Right cardiac atrium (tissue), 5 donors: ENCODE measurements around the gene NHLRC1. TPM values are rescaled to one million over a fixed set of nuclear protein-coding genes. Genes with fewer than 3 reads are reported as not detected.
"Not testable (repeated sequence)": the region's sequence is repeated elsewhere in the genome, so short reads cannot be mapped to it uniquely, and the experiment has no call there.

Source experiments
- ATAC-seq, 2 donors: fragments of 200-7000 bp; cut with Tn5 transposase; one replicate each; pipeline versions ENCODE4 v1.8.0 to v1.9.1; 2020; ENCODE audit warnings: moderate library complexity in 2 of 2, mild to moderate bottlenecking in 1 of 2
- DNase-seq, 3 donors: peaks; one replicate each; pipeline ENCODE4 v3.0.0-alpha.2; 2020
- H3K27ac ChIP-seq: one replicate; pipeline ENCODE4 v1.5.1; 2013; ENCODE audit warnings: mild to moderate bottlenecking, low read length, control low read depth, moderate library complexity
- H3K27me3 ChIP-seq: one replicate; pipeline ENCODE4 v1.6.1; 2013; ENCODE audit not compliant: control insufficient read depth, insufficient read depth
- H3K4me1 ChIP-seq: one replicate; pipeline ENCODE4 v1.6.1; 2013; ENCODE audit warnings: low read length; ENCODE audit not compliant: control insufficient read depth, insufficient read depth
- H3K4me3 ChIP-seq: one replicate; pipeline ENCODE4 v1.5.1; 2013; ENCODE audit warnings: low read length, control low read depth
- H3K9me3 ChIP-seq: one replicate; pipeline ENCODE4 v1.6.1; 2013; ENCODE audit warnings: low read length; ENCODE audit not compliant: control insufficient read depth
- WGBS: extraction: QIAGEN DNeasy Blood & Tissue Kit; methylation state at CpG from one replicate; pipeline ENCODE4 v1.1.7; 2013; 5-methylcytosine and 5-hydroxymethylcytosine counted together
- intact Hi-C, 4 donors: fragments of 100-400 bp; cut with DNase I; formaldehyde crosslinking; loops; one replicate each; pipeline versions ENCODE4 v1.11.0 to v1.14.0; 2022 to 2023
- polyA plus RNA-seq: library from polyadenylated mRNA; stranded (reverse); fragments of 200-250 nt; gene quantifications from one replicate; pipeline ENCODE4 v1.2.3, GENCODE V29; 2013
- total RNA-seq, 4 donors: library from RNA; stranded (reverse); fragmentation: NEBNext Ultra II Directional; extraction: Animal tissue kit (Norgen Biotek cat#: 25700); gene quantifications; one replicate each; pipeline ENCODE4 v1.2.1, GENCODE V29; 2021
- donor health status: healthy with polysubstance abuse.
- donor health status: DM: no; HTN: yes; CAD: no.
- donor health status: DM: no; HTN: no; CAD: no.
- donor health status: DM: no; HTN: yes; CAD: no; lungs with severe emphysema.
- donor health status: DM: yes; HTN: yes; CAD: no.

The NHLRC1 gene
- total and polyA plus RNA-seq, 5 donors = 1.3 to 3.7 (median 2.2) TPM

DNA sequence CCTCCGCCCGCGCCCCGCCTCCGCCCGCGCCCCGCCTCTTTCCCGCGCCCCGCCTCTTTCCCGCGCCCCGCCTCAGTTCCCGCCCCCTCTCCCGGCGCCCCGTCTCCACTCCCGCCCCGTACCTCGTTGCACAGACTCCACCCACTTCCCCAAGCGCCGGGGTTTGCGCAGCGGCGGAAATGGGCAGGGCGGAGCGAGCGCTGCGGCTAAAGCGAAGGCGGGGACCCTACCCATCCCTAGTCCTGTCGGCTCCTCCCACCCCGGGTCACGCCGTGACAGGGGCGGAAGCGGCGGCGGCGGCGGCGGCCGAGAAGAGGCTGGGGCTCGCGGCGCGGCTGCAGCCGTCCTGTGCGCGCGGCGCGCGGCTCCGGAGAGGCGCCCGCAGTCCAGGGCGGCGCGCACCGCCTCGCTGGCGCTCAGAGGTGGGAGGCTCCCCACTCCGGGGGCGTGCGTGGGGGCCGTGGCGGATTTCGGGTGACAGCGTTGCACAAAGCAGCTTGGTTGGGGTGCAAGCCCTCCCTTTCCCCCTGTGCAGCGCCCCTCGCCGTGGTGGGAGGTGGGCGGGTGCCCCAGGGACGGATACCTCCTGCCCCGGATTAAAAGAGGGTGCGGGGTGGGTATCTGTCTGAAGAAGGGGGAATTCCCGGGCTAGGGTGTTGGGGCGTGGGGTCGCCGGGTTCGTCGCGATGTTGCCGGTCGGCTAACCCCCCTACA lies 32.8 kb upstream of the NHLRC1 start, which contains the start of gene KDM1B:
KDM1B (plus strand) TSS at position 273 of the 714 bp plus-strand sequence. CDS start 4,474 bp downstream, outside the sequence.
- H3K4me3 ChIP-seq = peak within 1 kb of the TSS; percentile 92
- H3K9me3 ChIP-seq = no peaks in the 10 kb centered on the region
- ATAC-seq (peak; percentile 99), DNase-seq (peak; percentile 99 to 100 (median 99))
- H3K4me1 ChIP-seq = peaks cover 3% of the 10 kb centered on the region
- intact Hi-C loops = no loop called here
- WGBS = under 1% methylated on average over 87 of the region's 87 CpGs
- H3K27me3 ChIP-seq = no peaks in the 10 kb centered on the region
- H3K27ac ChIP-seq = peak within 1 kb of the TSS; percentile 85

DNA sequence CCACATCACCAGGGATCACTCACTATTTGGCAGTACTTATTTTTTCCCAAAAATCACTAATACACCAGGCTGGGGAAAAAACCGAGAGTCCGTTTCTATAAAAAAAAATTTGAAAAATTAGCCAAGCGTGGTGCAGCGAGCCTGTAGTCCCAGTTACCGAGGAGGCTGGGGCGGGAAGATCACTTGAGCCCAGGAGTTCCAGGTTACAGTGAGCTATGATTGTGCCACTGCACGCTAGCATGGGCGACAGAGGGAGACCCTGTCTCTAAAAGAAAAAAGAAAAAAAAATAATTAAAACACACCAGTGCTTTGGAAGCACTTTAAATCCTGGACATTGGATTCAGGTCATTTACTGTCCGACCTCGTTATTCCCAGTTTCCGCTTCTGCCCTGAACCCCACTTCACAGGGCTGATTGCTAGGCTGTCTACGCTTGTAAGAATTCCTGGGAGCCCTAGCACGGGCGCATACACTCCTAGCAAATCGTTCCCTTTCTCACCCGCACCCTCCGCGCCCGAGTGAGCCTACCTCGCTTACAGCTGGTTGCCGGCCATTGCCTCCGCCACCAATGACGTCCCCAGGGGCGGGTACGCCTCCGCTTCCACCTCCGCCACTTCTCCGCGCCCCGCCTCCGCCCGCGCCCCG lies 32.2 kb upstream of the NHLRC1 start, which contains the start of gene TPMT:
TPMT (minus strand) TSS at position 571 of the 643 bp plus-strand sequence. CDS start 5,950 bp downstream, outside the sequence.
- WGBS = under 1% methylated on average over 34 of the region's 34 CpGs
- Histone ChIP-seq H3K27ac (peak within 1 kb of the TSS; percentile 85), H3K4me3 (peak within 1 kb of the TSS; percentile 92), H3K27me3 (no peaks in the 10 kb centered on the region), H3K9me3 (no peaks in the 10 kb centered on the region), H3K4me1 (peaks cover 3% of the 10 kb centered on the region)
- intact Hi-C loops = no loop called here
- DNase-seq (peak in 2 of 3 donors; percentile 23 to 66), ATAC-seq (peak in 1 of 2 donors; percentile 16)

GRCh38 chr6:18153311-18153703 lies 30.8 kb upstream of the NHLRC1 start:
- Histone ChIP-seq H3K9me3 (no peaks in the 10 kb centered on the region), H3K27me3 (no peaks in the 10 kb centered on the region), H3K4me3 (no peak overlapping the region), H3K4me1 (peaks cover 3% of the 10 kb centered on the region), H3K27ac (no peak overlapping the region)
- no peak for ATAC-seq
- DNase-seq = no peak
- intact Hi-C loops = no loop called here

DNA sequence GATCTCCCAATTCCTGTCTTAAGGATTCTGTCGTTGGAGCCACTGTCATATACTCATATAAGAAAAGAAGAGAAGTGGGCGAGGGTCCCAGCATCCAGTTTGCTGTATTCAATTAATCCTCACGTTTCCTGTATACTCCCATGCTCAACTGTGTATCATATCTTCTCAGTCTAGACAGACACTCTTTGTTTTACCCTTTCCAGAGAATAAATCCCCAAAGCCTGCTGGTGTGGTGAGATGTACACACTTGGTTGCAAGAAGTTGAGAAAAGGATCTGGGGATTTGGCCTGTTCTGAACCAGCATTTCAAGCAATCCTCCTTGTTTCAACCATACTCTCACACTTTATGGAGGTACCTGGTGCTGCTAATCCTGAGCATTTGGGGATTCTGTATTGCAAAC lies 29.3 kb upstream of the NHLRC1 start:
- H3K27me3 ChIP-seq = no peaks in the 10 kb centered on the region
- no peaks in the 10 kb centered on the region for H3K9me3 ChIP-seq
- intact Hi-C loops = no loop called here
- ATAC-seq (no peak), DNase-seq (no peak)
- H3K4me1 ChIP-seq = peaks cover 3% of the 10 kb centered on the region
- H3K4me3 ChIP-seq = no peak overlapping the region
- H3K27ac ChIP-seq = no peak overlapping the region
- WGBS = 74% methylated on average over 3 of the region's 3 CpGs

- H3K4me1 ChIP-seq, intact Hi-C loops, H3K4me3 ChIP-seq, H3K9me3 ChIP-seq, DNase-seq, H3K27me3 ChIP-seq, H3K27ac ChIP-seq, ATAC-seq: not testable (repeated sequence)
- 97% methylated on average over 3 of the region's 3 CpGs for WGBS
Observed at GRCh38 chr6:18151391-18151790, 28.9 kb upstream of the NHLRC1 start.

GRCh38 chr6:18148304-18149025 lies 26.0 kb upstream of the NHLRC1 start:
- Histone ChIP-seq H3K4me3 (no peak overlapping the region), H3K27me3 (no peaks in the 10 kb centered on the region), H3K27ac (no peak overlapping the region), H3K9me3 (no peaks in the 10 kb centered on the region), H3K4me1 (no peaks in the 10 kb centered on the region)
- no peak for ATAC-seq
- WGBS = 92% methylated on average over 5 of the region's 5 CpGs
- intact Hi-C loops = no loop called here
- no peak for DNase-seq

DNA sequence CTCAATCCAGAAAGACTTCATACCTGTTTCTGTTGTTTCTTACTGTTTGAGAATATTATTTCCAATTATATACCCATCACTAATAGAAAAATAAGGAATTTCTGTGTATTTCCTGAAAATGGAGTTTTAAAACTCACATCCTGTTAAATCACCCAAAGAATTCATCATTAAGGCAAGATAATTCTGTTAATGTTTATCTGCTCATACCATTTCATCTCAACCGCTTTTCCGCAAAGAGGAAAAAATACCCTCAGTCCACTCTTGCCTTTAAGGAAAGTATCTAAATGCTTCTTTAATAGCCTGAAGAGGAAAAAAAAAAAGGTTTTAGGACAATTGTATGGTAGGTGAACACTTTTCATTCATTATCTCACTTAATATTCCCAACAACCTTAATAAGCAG lies 25.1 kb upstream of the NHLRC1 start:
- no peaks in the 10 kb centered on the region for H3K27me3 ChIP-seq
- ATAC-seq (no peak), DNase-seq (no peak)
- no peak overlapping the region for H3K4me3 ChIP-seq
- no peaks in the 10 kb centered on the region for H3K4me1 ChIP-seq
- intact Hi-C loops = no loop called here
- WGBS = over 99% methylated on average over 2 of the region's 2 CpGs
- no peaks in the 10 kb centered on the region for H3K9me3 ChIP-seq
- no peak overlapping the region for H3K27ac ChIP-seq

DNA sequence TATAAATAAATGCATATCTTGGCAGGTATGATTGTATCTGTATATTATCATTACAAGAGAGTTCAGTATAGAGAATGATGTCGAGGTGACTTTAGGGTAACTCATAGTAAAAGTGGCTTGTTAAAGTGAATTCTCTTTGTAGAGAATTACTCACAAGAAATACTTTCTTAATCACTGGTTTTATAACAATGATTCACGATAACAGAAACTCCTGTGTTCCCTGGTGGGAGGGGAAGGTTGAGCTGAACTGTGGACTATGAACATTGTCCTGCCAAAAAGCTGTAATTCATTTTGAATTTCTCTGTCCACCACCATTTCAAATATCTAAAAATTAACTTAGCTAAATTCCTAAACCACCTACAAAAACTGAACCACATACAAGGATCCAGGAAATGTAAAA lies 24.7 kb upstream of the NHLRC1 start:
- H3K4me3 ChIP-seq = no peak overlapping the region
- no peak overlapping the region for H3K27ac ChIP-seq
- no peaks in the 10 kb centered on the region for H3K27me3 ChIP-seq
- H3K4me1 ChIP-seq = no peaks in the 10 kb centered on the region
- intact Hi-C loops = no loop called here
- DNase-seq (no peak), ATAC-seq (no peak)
- H3K9me3 ChIP-seq = no peaks in the 10 kb centered on the region
- 91% methylated on average over 2 of the region's 2 CpGs for WGBS

DNA sequence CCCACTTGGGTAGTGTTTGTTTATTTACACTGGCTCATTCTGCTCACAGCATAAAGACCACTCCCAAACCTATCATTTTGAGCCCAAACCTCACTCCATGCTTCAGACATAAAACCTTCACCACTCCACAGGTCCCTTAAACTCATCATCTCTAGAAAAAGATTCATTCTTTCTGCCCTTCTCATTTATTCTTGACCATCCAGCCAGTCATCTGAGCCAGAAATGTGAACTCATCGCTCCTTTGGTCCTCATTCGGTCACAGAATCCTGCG lies 20.0 kb upstream of the NHLRC1 start:
- DNase-seq (no peak), ATAC-seq (no peak)
- intact Hi-C loops = no loop called here
- no peaks in the 10 kb centered on the region for H3K9me3 ChIP-seq
- no peak overlapping the region for H3K4me3 ChIP-seq
- H3K27ac ChIP-seq = no peak overlapping the region
- H3K27me3 ChIP-seq = no peaks in the 10 kb centered on the region
- H3K4me1 ChIP-seq = no peaks in the 10 kb centered on the region
- 94% methylated on average over 3 of the region's 3 CpGs for WGBS

DNA sequence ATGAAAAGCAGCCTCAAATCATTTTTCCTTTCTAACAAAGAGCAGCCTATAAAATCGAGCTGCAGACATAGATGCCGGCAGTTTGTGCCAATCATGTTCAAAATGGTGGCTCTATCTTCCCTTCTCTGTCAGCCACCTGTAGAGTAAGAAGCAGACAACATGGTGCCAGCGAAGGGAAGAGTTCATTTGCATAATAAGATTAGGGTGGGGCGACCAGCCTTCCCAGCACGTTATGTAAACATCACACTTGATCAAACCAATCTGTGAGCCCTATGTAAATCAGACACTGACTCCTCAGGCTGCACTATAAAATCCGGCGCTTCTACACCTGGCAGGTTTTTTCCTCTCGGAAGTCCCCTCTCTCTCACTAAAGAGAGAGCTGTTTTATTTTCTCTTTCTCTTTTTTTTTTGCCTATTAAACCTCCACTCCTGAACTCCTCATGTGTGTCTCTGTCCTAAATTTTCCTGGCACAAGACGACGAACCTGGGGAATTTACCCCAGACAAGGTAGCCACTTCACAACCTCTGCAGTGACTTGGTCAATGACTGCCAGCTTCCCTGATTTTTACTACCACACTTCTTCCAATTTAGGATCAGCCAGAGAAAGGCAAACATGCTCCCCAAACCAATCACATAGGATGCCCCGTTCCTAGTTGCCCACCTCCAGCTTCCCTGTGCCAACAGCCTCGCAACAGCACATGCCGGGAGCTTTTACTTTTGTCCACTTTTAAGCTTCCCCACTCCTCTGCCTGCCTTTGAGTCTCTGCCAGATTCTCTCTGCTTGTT lies 19.5 kb upstream of the NHLRC1 start:
- intact Hi-C loops = no loop called here
- ATAC-seq (no peak), DNase-seq (no peak)
- no peaks in the 10 kb centered on the region for H3K4me1 ChIP-seq
- no peaks in the 10 kb centered on the region for H3K27me3 ChIP-seq
- H3K27ac ChIP-seq = no peak overlapping the region
- 87% methylated on average over 13 of the region's 13 CpGs for WGBS
- no peaks in the 10 kb centered on the region for H3K9me3 ChIP-seq
- H3K4me3 ChIP-seq = no peak overlapping the region
